ENCODE measurements around the gene APOC1. TPM values are rescaled to one million over a fixed set of nuclear protein-coding genes. Genes with fewer than 3 reads are reported as not detected.

APOC1 gene
- polyA plus RNA-seq, 3 donors from 2014 or later: 0.47 TPM; not detected in 2

DNA sequence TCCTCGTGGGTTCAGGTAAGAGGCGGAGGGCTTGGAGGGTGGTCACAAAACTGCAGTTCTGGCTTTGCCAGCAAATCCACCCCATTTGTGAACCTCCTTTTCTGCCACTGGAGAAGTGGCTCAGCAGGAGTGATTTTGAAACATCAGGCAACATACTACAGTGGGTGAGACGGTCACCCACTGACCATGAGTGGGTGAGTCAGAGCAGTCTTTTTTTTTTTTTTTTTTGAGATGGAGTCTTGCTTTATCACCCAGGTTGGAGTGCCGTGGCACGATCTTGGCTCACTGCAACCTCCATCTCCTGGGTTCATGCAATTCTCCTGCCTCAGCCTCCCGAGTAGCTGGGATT lies 20.4 kb upstream of the APOC1 start:
- Mint-ChIP-seq H3K4me3 (no peak overlapping the region), H3K27ac (no peak overlapping the region), H3K36me3 (peaks cover 0 to 13% (median 4%) of the 10 kb centered on the region in 3 donors), H3K27me3 (ENCODE audit: low read depth in 3 of 3) (peaks cover 5 to 13% (median 7%) of the 10 kb centered on the region in 3 donors), H3K4me1 (peaks cover 25 to 31% of the 10 kb centered on the region in 2 donors), H3K9me3 (no peaks in the 10 kb centered on the region)
- DNase-seq: no peak

DNA sequence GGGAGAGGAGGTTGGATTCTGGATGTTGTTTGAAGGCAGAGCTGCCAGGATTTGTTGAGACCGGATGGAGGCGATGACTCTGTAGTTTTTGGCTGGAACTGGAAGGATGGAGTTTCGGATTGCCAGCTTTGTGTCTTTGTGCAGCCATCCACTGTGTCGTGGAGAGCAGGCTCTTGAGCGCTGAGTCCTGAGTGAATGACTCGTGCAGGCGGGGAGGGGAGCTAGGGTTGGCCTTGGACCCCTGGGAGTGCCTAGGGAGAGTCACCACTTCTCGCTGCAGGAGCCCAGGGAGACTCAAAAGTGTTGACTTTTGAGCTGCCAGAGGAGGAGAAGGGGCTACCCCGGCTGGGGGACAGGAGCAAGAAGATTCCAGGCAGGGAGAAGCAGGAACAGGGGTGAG lies 19.5 kb upstream of the APOC1 start:
- Mint-ChIP-seq H3K27ac (no peak overlapping the region), H3K4me3 (no peak overlapping the region)

DNA sequence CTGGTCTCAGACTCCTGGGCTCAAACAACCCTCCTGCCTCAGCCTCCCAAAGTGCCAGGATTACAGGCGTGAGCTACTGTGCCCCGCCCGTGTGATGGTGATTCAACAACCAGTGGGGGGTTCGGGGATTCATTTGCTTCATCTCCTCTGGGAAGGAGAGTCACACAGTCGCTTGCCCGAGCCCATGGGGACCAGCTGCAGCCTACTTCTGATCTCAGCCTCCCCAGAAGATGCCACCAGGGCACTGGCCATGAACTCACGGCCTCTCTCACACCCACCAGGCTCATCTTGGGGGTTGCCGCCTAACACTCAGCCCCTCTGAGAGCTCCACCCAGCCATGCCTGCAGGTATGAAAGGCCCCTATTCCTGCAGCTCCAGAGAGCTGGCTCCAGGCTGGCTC lies 16.6 kb upstream of the APOC1 start:
- Mint-ChIP-seq H3K27ac (no peak overlapping the region), H3K4me3 (no peak overlapping the region), H3K27me3 (ENCODE audit: low read depth in 3 of 3) (peaks cover 0 to 6% (median 2%) of the 10 kb centered on the region in 3 donors), H3K9me3 (no peaks in the 10 kb centered on the region), H3K4me1 (peaks cover 3 to 5% of the 10 kb centered on the region in 2 donors), H3K36me3 (peaks cover 0 to 18% (median 7%) of the 10 kb centered on the region in 3 donors)
- no peak for DNase-seq

More for the DNA sequence above, 19.5 kb upstream of the APOC1 start:
- H3K36me3 Mint-ChIP-seq: peaks cover 0 to 13% (median 4%) of the 10 kb centered on the region in 3 donors
- DNase-seq: no peak
- peaks cover 5 to 13% (median 7%) of the 10 kb centered on the region in 3 donors for H3K27me3 Mint-ChIP-seq (ENCODE audit: low read depth in 3 of 3)
- no peaks in the 10 kb centered on the region for H3K9me3 Mint-ChIP-seq
- peaks cover 22 to 26% of the 10 kb centered on the region in 2 donors for H3K4me1 Mint-ChIP-seq

DNA sequence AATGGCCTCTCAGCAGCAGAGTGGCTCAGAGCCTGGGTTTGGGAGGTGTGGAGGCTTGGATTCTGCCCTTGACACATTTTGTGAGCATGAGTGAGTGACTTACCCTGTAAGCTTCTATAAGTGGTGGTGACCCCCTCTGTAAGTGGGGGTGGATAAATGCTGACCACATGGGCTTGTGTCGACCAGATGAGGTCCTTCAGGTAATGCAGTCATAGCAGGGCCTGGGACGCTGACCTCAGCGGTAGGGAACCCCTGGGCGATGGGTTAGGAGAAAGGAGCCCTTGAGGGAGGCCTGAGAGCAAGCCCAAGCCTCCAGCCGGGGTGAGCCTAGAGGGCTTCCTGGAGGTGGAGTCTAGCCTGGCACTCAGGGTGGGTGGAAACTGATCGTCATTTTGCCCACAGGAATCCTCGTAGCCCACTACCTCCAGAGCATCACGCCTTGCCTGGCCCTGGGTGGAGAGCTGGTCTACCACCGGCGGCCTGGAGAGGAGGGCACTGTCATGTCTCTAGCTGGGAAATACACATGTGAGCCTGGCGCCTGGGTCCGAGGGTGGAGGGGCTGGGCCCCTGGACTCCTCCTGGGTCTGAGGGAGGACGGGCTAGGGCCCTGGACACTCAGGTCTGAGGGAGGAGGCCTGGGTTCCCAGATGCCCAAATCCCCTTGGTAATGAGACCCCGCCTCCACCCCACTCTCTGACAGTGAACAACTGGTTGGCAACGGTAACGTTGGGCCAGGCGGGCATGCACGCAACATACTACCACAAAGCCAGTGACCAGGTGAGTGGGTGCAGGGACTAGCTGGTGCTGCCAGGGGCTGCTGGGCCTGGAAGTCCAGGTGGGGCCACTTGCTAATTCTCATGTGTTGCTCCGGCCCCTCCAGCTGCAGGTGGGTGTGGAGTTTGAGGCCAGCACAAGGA lies 13.8 kb upstream of the APOC1 start:
- Mint-ChIP-seq H3K9me3 (no peaks in the 10 kb centered on the region), H3K36me3 (peaks cover 0 to 7% (median 3%) of the 10 kb centered on the region in 3 donors), H3K4me3 (no peak overlapping the region), H3K4me1 (no peaks in the 10 kb centered on the region), H3K27ac (no peak overlapping the region), H3K27me3 (ENCODE audit: low read depth in 3 of 3) (peaks cover 0 to 7% (median 4%) of the 10 kb centered on the region in 3 donors)
- DNase-seq: no peak

DNA sequence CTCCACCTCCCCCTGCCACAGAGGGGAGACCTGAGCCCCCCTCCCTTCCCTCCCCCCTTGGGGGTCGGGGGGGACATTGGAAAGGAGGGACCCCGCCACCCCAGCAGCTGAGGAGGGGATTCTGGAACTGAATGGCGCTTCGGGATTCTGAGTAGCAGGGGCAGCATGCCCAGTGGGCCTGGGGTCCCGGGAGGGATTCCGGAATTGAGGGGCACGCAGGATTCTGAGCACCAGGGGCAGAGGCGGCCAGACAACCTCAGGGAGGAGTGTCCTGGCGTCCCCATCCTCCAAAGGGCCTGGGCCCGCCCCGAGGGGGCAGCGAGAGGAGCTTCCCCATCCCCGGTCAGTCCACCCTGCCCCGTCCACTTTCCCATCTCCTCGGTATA lies 11.2 kb upstream of the APOC1 start:
- DNase-seq: no peak
- H3K9me3 Mint-ChIP-seq: peaks cover 0 to under 1% (median 0%) of the 10 kb centered on the region in 6 donors
- H3K36me3 Mint-ChIP-seq: peaks cover 0 to 7% (median 3%) of the 10 kb centered on the region in 3 donors
- no peaks in the 10 kb centered on the region for H3K4me1 Mint-ChIP-seq
- H3K27me3 Mint-ChIP-seq (ENCODE audit: low read depth in 3 of 3): peaks cover 5 to 14% (median 6%) of the 10 kb centered on the region in 3 donors
- H3K4me3 Mint-ChIP-seq: no peak overlapping the region
- no peak overlapping the region for H3K27ac Mint-ChIP-seq

DNA sequence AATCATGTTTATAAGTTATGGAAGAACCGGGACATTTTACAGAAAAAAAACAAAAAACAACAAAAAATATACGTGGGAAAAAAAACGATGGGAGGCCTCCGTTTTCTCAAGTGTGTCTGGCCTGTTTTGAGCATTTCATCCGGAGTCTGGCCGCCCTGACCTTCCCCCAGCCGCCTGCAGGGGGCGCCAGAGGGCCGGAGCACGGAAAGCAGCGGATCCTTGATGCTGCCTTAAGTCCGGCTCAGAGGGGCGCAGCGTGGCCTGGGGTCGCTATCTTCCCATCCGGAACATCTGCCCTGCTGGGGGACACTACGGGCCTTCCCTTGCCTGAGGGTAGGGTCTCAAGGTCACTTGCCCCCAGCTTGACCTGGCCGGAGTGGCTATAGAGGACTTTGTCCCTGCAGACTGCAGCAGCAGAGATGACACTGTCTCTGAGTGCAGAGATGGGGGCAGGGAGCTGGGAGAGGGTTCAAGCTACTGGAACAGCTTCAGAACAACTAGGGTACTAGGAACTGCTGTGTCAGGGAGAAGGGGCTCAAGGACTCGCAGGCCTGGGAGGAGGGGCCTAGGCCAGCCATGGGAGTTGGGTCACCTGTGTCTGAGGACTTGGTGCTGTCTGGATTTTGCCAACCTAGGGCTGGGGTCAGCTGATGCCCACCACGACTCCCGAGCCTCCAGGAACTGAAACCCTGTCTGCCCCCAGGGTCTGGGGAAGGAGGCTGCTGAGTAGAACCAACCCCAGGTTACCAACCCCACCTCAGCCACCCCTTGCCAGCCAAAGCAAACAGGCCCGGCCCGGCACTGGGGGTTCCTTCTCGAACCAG lies 10.6 kb upstream of the APOC1 start:
- peak; percentile 57 to 65 (median 60) for DNase-seq
- no peaks in the 10 kb centered on the region for H3K4me1 Mint-ChIP-seq
- peaks cover 5 to 14% (median 6%) of the 10 kb centered on the region in 3 donors for H3K27me3 Mint-ChIP-seq (ENCODE audit: low read depth in 3 of 3)
- H3K4me3 Mint-ChIP-seq: no peak overlapping the region
- peaks cover 0 to 1% (median 0%) of the 10 kb centered on the region in 6 donors for H3K9me3 Mint-ChIP-seq
- no peak overlapping the region for H3K27ac Mint-ChIP-seq
- H3K36me3 Mint-ChIP-seq: peaks cover 0 to 7% (median 3%) of the 10 kb centered on the region in 3 donors

DNA sequence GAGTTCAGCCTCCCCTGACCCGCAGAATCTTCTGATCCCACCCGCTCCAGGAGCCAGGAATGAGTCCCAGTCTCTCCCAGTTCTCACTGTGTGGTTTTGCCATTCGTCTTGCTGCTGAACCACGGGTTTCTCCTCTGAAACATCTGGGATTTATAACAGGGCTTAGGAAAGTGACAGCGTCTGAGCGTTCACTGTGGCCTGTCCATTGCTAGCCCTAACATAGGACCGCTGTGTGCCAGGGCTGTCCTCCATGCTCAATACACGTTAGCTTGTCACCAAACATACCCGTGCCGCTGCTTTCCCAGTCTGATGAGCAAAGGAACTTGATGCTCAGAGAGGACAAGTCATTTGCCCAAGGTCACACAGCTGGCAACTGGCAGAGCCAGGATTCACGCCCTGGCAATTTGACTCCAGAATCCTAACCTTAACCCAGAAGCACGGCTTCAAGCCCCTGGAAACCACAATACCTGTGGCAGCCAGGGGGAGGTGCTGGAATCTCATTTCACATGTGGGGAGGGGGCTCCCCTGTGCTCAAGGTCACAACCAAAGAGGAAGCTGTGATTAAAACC lies 9.9 kb upstream of the APOC1 start:
- no peak for DNase-seq
- Mint-ChIP-seq H3K27ac (no peak overlapping the region), H3K9me3 (peaks cover 0 to 1% (median 0%) of the 10 kb centered on the region in 6 donors), H3K4me3 (no peak overlapping the region), H3K27me3 (ENCODE audit: low read depth in 3 of 3) (peaks cover 5 to 14% (median 6%) of the 10 kb centered on the region in 3 donors), H3K4me1 (no peaks in the 10 kb centered on the region), H3K36me3 (peaks cover 0 to 7% (median 3%) of the 10 kb centered on the region in 3 donors)

DNA sequence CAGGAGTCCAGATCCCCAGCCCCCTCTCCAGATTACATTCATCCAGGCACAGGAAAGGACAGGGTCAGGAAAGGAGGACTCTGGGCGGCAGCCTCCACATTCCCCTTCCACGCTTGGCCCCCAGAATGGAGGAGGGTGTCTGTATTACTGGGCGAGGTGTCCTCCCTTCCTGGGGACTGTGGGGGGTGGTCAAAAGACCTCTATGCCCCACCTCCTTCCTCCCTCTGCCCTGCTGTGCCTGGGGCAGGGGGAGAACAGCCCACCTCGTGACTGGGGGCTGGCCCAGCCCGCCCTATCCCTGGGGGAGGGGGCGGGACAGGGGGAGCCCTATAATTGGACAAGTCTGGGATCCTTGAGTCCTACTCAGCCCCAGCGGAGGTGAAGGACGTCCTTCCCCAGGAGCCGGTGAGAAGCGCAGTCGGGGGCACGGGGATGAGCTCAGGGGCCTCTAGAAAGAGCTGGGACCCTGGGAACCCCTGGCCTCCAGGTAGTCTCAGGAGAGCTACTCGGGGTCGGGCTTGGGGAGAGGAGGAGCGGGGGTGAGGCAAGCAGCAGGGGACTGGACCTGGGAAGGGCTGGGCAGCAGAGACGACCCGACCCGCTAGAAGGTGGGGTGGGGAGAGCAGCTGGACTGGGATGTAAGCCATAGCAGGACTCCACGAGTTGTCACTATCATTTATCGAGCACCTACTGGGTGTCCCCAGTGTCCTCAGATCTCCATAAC lies 8.8 kb upstream of the APOC1 start, which contains the start of gene APOE:
APOE (plus strand) TSS at position 360 of the 724 bp plus-strand sequence. CDS start 829 bp downstream, outside the sequence.
- H3K4me1 Mint-ChIP-seq: no peaks in the 10 kb centered on the region
- peaks cover 0 to 1% (median 0%) of the 10 kb centered on the region in 6 donors for H3K9me3 Mint-ChIP-seq
- H3K36me3 Mint-ChIP-seq: peaks cover 0 to 7% (median 0%) of the 10 kb centered on the region in 3 donors
- peaks cover 5 to 14% (median 6%) of the 10 kb centered on the region in 3 donors for H3K27me3 Mint-ChIP-seq (ENCODE audit: low read depth in 3 of 3)
- DNase-seq: no peak
- H3K4me3 Mint-ChIP-seq: peak within 1 kb of the TSS in 1 of 5 donors; percentile 31
- no peak within 1 kb of the TSS for H3K27ac Mint-ChIP-seq

DNA sequence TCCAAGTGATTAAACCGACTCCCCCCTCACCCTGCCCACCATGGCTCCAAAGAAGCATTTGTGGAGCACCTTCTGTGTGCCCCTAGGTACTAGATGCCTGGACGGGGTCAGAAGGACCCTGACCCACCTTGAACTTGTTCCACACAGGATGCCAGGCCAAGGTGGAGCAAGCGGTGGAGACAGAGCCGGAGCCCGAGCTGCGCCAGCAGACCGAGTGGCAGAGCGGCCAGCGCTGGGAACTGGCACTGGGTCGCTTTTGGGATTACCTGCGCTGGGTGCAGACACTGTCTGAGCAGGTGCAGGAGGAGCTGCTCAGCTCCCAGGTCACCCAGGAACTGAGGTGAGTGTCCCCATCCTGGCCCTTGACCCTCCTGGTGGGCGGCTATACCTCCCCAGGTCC lies 6.8 kb upstream of the APOC1 start:
- peaks cover 0 to 2% (median 0%) of the 10 kb centered on the region in 3 donors for H3K36me3 Mint-ChIP-seq

DNA sequence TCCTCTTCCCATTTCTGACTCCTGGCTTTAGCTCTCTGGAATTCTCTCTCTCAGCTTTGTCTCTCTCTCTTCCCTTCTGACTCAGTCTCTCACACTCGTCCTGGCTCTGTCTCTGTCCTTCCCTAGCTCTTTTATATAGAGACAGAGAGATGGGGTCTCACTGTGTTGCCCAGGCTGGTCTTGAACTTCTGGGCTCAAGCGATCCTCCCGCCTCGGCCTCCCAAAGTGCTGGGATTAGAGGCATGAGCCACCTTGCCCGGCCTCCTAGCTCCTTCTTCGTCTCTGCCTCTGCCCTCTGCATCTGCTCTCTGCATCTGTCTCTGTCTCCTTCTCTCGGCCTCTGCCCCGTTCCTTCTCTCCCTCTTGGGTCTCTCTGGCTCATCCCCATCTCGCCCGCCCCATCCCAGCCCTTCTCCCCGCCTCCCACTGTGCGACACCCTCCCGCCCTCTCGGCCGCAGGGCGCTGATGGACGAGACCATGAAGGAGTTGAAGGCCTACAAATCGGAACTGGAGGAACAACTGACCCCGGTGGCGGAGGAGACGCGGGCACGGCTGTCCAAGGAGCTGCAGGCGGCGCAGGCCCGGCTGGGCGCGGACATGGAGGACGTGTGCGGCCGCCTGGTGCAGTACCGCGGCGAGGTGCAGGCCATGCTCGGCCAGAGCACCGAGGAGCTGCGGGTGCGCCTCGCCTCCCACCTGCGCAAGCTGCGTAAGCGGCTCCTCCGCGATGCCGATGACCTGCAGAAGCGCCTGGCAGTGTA lies 6.2 kb upstream of the APOC1 start:
- DNase-seq: no peak
- Mint-ChIP-seq H3K4me3 (no peak overlapping the region), H3K9me3 (peaks cover 0 to 1% (median 0%) of the 10 kb centered on the region in 6 donors), H3K27me3 (ENCODE audit: low read depth in 3 of 3) (peaks cover 9 to 19% (median 12%) of the 10 kb centered on the region in 3 donors), H3K27ac (no peak overlapping the region), H3K4me1 (no peaks in the 10 kb centered on the region), H3K36me3 (no peaks in the 10 kb centered on the region)

More for the DNA sequence above, 6.8 kb upstream of the APOC1 start:
- Mint-ChIP-seq H3K9me3 (peaks cover 0 to 1% (median 0%) of the 10 kb centered on the region in 6 donors), H3K27ac (no peak overlapping the region), H3K4me1 (no peaks in the 10 kb centered on the region), H3K27me3 (ENCODE audit: low read depth in 3 of 3) (peaks cover 9 to 15% (median 13%) of the 10 kb centered on the region in 3 donors), H3K4me3 (no peak overlapping the region)
- no peak for DNase-seq

DNA sequence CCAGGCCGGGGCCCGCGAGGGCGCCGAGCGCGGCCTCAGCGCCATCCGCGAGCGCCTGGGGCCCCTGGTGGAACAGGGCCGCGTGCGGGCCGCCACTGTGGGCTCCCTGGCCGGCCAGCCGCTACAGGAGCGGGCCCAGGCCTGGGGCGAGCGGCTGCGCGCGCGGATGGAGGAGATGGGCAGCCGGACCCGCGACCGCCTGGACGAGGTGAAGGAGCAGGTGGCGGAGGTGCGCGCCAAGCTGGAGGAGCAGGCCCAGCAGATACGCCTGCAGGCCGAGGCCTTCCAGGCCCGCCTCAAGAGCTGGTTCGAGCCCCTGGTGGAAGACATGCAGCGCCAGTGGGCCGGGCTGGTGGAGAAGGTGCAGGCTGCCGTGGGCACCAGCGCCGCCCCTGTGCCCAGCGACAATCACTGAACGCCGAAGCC lies 5.6 kb upstream of the APOC1 start:
- Mint-ChIP-seq H3K27me3 (ENCODE audit: low read depth in 3 of 3) (peaks cover 9 to 22% (median 12%) of the 10 kb centered on the region in 3 donors), H3K27ac (no peak overlapping the region), H3K4me1 (peaks cover 0 to 3% of the 10 kb centered on the region in 2 donors), H3K4me3 (no peak overlapping the region), H3K36me3 (no peaks in the 10 kb centered on the region), H3K9me3 (peaks cover 0 to 1% (median 0%) of the 10 kb centered on the region in 6 donors)
- no peak for DNase-seq

DNA sequence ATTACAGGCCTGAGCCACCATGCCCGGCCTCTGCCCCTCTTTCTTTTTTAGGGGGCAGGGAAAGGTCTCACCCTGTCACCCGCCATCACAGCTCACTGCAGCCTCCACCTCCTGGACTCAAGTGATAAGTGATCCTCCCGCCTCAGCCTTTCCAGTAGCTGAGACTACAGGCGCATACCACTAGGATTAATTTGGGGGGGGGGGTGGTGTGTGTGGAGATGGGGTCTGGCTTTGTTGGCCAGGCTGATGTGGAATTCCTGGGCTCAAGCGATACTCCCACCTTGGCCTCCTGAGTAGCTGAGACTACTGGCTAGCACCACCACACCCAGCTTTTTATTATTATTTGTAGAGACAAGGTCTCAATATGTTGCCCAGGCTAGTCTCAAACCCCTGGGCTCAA lies 4.6 kb upstream of the APOC1 start:
- Mint-ChIP-seq H3K4me1 (peaks cover 2 to 7% of the 10 kb centered on the region in 2 donors), H3K9me3 (peaks cover 0 to 1% (median 0%) of the 10 kb centered on the region in 6 donors), H3K27ac (no peak overlapping the region), H3K4me3 (no peak overlapping the region), H3K27me3 (ENCODE audit: low read depth in 3 of 3) (peaks cover 10 to 26% (median 12%) of the 10 kb centered on the region in 3 donors), H3K36me3 (no peaks in the 10 kb centered on the region)
- DNase-seq: no peak
